ENCODE measurements around the gene CLIP2.

Gene CLIP2

GRCh38 chr7:74398426-74398825 lies 109.2 kb downstream of the CLIP2 start:
- ATAC-seq, result no peak
- TF ChIP-seq TOX (CRISPR knock-in tag; IDR thresholded peaks at IDR 0.05; ENCODE audit: borderline replicate concordance), result no peak
- no peak for TF ChIP-seq PATZ1 (CRISPR knock-in tag; IDR thresholded peaks at IDR 0.05; ENCODE audit: borderline replicate concordance)
- no peak for TF ChIP-seq ISL1 (CRISPR knock-in tag; IDR thresholded peaks at IDR 0.05)
- no peak for TF ChIP-seq TSHZ2 (CRISPR knock-in tag; IDR thresholded peaks at IDR 0.05)
- no peak for TF ChIP-seq PPARA (CRISPR knock-in tag; IDR thresholded peaks at IDR 0.05; ENCODE audit: borderline replicate concordance)
- no peak for TF ChIP-seq CSDC2 (CRISPR knock-in tag; IDR thresholded peaks at IDR 0.05)
- TF ChIP-seq POU6F1 (CRISPR knock-in tag; IDR thresholded peaks at IDR 0.05; ENCODE audit: borderline replicate concordance, low read depth), result no peak
- TF ChIP-seq BACH2 (CRISPR knock-in tag; IDR thresholded peaks at IDR 0.05; ENCODE audit: borderline replicate concordance), result no peak
- TF ChIP-seq ZNF565 (CRISPR knock-in tag; conservative IDR thresholded peaks at IDR 0.05; ENCODE audit: low read depth), result no peak
- TF ChIP-seq ZNF8 (CRISPR knock-in tag; IDR thresholded peaks at IDR 0.05), result no peak

- ATAC-seq, result no peak
- TF ChIP-seq TCF4 (CRISPR knock-in tag; IDR thresholded peaks at IDR 0.05; ENCODE audit: borderline replicate concordance) (no peak), ARNTL (CRISPR knock-in tag; IDR thresholded peaks at IDR 0.05; ENCODE audit: borderline replicate concordance, low read depth) (no peak), ZNF70 (CRISPR knock-in tag; IDR thresholded peaks at IDR 0.05) (no peak), CSDC2 (CRISPR knock-in tag; IDR thresholded peaks at IDR 0.05) (no peak), ISL1 (CRISPR knock-in tag; IDR thresholded peaks at IDR 0.05) (no peak), PATZ1 (CRISPR knock-in tag; IDR thresholded peaks at IDR 0.05; ENCODE audit: borderline replicate concordance) (no peak), CREB5 (CRISPR knock-in tag; IDR thresholded peaks at IDR 0.05; ENCODE audit: low read depth) (no peak), TOX (CRISPR knock-in tag; IDR thresholded peaks at IDR 0.05; ENCODE audit: borderline replicate concordance) (no peak), GLIS3 (CRISPR knock-in tag; IDR thresholded peaks at IDR 0.05) (no peak), ESRRG (CRISPR knock-in tag; IDR thresholded peaks at IDR 0.05) (no peak), ZFP30 (CRISPR knock-in tag; IDR thresholded peaks at IDR 0.05) (no peak), ZNF8 (CRISPR knock-in tag; IDR thresholded peaks at IDR 0.05) (no peak), OSR1 (CRISPR knock-in tag; IDR thresholded peaks at IDR 0.05) (no peak), RARB (CRISPR knock-in tag; IDR thresholded peaks at IDR 0.05) (no peak), SNAI2 (CRISPR knock-in tag; IDR thresholded peaks at IDR 0.05) (no peak), BACH2 (CRISPR knock-in tag; IDR thresholded peaks at IDR 0.05; ENCODE audit: borderline replicate concordance) (no peak), ZNF565 (CRISPR knock-in tag; conservative IDR thresholded peaks at IDR 0.05; ENCODE audit: low read depth) (no peak), CSRNP3 (CRISPR knock-in tag; IDR thresholded peaks at IDR 0.05) (no peak), ZFP3 (CRISPR knock-in tag; IDR thresholded peaks at IDR 0.05) (no peak)
Measured at GRCh38 chr7:74399006-74399405, 109.8 kb downstream of the CLIP2 start.

Measured in SK-N-SH treated with all-trans-retinoic acid at 6 μM for 48 hours (cell line).